ENCODE results near the gene MASP1.
"Not testable (repeated sequence)": the region's sequence is repeated elsewhere in the genome, so short reads cannot be mapped to it uniquely, and the experiment has no call there.

The MASP1 gene

DNA sequence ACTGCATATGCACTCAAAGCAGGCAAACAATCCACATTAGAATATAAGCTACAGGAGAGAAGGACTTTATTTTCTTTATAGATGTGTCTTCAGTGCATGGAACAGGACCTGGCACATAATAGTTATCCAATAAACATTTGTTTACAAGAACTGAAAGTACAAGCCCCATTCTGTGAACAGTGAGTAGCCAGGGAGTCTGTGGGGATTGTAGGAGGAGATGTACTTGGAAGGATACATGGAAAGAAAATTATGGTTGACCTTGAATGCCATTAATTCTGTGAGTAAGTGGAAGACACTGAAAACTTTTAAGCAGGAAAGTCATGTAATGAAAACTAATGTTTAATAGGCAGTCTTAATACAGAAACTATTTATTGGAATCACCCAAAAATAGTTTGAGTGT is 28.3 kb downstream of the MASP1 start:
- DNase-seq = no peak

DNA sequence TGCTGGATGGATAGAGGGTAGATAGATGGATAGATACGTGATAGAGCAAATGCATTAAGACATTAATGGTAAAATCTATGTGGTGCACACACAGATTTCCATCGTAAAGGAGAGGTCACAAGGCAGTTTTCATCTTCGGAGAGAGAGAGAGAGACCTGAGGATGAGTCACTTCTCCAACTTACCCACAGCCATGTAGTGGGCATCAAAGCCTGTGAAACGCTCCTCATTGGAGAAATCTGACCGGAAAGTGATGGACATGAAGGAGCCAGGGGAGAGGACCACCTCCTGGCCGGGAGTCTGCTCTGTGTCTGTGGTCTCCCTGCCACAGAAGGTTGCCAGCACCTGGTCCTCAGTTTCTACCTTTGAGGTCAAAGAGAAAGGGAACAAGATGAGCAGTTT is 29.2 kb downstream of the MASP1 start:
- no peak for DNase-seq

DNA sequence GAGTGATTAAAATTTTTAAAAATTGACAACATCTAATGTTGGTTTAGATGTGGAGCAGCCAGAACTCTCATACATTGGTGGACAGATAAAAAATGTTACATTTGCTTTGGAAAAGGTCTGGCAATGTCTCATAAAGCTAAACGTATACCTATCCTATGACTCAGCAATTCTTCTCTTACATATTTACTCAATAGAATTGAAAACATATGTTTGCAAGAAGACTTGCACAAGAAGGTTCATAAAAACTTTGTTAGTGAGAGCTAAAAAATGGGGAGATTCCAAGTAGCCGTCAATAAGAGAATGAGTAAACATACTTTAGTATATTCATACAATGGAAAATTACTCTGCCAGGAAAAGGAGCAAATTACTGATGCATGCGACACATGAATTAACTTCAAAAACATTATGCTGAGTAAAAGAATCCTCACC is 30.0 kb downstream of the MASP1 start:
- DNase-seq = no peak

DNA sequence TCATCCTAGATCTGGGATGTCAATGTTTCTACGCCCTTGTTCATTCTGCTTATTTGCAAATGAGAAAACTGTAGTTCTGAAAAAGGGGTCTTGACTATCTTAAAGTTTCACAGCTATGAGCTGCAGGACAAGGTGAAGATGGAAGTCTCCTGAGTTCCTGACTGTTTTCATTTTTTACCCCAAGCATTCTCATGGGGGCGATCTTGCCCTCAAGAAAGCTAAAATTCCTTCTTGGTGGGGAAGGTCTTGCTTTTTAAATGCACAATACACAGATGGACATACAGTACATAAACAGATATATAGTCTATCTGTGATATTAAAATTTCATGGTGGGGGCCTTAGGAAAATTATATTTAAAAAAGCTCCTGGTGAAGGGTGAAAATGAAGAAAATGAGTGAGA is 32.4 kb downstream of the MASP1 start:
- no peak for DNase-seq

DNA sequence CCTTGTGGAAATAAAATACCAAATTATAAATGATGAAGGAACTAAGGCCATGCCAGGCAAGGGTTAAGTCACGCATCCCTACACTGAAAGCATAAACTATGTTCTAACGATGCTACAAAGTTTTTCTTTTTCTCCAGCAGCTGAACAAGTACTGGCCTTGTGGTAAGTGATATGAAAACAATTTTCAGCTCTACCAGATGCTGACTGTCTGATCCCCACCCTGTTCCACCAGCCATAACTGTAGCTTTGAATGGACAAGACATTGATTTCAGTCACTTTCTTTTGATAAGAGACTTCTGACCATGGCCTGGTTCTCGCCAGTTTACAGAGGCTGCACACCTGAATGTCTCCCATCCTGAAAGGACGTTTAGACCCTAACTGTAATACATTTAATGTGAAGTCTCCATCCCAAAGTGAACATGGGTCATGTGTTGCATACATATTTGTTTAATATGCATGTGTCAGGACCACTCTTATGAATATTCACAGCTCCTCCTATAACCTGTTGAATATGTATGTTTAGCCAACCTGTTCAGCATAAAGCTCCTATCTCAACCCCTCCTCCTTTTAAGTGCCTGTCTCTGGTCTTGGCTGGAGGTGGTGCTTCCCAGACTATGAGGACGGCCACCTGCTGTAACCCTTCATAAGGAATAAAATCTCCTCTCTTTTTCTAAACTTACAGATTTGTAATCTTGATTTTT is 33.4 kb downstream of the MASP1 start:
- no peak for DNase-seq

DNA sequence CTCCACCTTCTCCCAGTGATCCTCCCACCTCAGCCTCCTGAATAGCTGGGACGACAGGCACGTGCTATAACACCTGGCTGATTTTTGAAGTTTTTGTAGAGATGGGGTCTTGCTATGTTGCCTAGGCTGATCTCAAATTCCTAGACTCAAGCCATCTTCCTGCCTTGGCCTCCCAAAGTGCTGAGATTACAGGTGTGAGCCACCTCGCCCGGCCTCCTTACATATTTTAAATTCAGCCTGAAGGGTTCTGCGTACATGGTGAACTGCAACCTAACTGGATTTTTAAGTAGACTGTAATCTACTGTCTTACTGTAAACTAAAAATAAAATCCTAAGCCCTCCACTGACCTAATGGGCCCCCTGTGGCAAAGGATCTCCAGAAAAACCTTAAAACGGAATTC is 34.1 kb downstream of the MASP1 start:
- DNase-seq = no peak

DNA sequence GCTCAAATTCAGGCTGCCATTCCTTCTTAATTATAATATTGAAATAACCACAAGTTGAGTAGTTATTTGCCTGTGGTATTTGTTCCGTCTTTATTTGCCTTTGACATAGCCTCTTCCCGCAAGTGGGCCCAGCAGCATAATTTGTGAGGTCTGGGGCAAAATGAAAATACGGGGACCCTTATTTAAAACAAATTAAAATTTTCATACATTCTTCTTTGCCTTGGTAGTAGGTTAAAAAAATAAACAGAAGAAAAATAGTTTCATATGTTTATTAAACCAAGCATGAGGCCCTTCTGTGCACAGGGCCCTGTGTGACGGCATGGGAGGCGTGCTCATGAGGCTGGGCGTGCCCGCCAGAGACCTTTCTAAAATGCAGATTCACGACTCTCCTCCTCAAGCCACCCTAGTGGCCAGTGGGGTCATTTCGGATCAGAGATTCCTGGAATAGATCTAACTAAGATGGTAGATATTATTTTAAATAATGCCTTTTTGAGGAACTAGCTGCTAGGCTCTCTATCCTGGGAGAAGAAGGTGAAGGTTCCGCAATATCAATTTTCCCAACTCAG is 35.4 kb downstream of the MASP1 start:
- no peak for DNase-seq

DNA sequence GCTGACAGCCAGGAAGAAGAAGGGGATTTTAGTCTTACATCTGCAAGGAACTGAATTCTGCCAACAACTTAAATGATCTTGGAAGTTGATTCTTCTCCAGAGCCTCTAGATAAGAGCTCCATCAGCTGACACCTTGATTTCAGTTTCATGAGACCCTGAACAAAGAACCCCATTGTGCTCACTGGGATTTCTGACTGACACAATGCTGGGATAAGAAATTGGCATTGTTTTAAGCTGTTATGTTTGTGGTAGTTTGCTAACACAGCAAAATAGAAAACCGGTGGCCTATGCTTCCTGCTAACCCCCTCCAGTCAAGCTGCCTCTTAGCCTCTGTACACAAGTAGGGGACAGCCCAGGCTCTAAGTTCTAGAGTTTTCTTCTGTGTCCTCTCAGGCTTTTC is 36.2 kb downstream of the MASP1 start:
- no peak for DNase-seq

DNA sequence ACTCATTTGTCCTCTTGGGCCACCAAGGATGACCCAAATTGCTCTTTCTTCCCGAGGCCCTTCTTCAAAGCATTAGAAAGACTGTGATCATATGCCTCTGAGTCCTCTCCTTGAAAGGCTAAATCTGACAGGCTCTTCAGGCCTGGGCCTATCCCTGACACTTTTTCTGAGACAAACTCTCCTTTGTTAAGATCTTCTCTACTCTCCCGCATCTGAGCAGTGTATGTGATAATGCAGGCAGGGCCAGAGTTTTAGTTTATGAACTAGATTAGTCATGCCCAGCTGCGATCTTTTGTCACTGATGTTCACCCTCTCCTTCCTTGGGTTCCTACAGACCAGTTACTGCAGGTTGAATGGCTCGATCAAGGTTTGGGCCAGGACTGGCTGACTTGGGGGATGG is 39.2 kb downstream of the MASP1 start:
- DNase-seq = no peak

DNA sequence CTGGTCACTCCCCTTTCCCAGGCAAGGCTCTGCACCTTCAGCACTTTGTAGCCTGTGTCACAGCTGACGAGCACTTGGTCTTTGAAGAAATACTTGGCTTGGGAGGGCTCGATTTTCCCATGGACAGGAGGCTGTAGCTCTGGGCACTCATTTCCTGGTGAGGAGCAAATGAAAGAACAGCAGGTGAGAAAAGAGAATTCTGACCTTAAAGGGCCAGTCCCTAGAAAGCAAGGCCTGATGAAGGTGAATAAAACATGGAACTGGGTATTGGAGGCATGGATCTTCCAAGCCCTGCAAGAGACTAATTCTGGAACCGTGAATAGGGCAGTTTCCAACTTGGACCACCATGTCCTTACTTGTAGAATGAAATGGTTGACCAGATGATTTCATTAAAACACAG is 39.9 kb downstream of the MASP1 start:
- no peak for DNase-seq

DNA sequence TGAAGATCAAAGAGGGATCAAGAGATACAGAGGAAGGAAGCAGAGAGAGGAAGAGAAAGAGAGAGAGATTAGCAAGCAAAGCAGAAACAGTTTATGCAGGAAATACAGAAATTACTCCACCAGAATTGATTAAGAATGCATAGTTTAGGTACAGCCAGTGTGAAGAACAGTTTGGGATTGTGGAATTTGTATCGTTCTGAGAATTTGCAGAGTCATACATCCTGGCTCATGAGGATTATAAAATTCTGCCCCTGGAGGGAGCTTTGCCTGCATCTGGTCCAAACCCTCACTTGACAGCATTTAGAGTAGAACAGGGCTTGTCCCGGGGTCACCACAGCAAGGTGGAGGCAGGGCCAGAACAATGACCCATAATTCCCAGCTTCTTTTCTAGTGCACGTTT is 44.1 kb downstream of the MASP1 start:
- no peak for DNase-seq

DNA sequence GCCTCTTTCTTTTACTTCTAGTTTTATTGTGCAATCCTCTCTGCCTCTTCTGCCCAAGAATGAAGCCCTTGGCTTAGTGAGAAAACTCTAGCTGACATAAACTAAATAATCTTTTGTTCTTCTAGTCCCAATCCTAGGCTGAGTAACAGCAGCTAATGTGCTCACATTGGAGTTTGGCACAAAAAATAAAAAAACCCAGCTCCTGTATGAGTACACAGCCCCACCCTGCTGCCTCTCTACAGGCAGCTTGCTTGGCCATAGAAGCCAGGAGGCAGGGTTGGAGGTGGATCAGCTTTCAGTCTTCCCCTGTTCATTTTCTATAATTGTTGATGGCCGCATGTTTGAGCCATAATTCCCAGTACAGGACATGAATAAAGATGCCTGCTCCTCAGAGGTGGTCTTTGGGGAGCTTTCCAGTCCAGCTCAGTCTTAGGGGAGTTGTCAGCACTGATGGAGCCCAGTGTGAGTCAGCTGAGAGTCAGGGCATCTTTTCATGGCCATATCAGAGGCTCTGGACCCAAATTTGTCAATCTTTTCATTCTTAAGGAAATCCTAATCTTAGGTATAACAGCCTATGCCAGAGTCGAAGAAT is 47.5 kb downstream of the MASP1 start:
- no peak for DNase-seq

DNA sequence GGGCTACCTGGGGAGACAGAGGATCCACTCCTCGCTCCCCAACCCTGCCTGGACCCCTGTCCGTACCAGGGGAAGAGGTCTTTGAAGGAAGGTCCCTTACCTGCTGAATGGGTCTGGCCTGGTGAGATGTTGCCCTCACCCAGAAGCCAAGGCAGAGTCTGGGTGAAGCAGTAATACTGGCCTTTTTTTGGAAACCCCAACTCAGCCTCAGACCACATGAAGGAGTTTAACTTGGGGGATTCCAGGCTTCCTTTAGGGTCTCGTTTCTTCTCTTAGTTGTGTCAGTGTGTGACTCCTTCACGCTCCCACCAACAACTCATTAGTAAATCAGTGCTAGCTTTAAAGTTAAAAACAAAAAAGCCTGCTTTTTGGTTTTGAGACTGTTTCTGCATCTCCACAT is 48.6 kb downstream of the MASP1 start:
- DNase-seq = no peak

DNA sequence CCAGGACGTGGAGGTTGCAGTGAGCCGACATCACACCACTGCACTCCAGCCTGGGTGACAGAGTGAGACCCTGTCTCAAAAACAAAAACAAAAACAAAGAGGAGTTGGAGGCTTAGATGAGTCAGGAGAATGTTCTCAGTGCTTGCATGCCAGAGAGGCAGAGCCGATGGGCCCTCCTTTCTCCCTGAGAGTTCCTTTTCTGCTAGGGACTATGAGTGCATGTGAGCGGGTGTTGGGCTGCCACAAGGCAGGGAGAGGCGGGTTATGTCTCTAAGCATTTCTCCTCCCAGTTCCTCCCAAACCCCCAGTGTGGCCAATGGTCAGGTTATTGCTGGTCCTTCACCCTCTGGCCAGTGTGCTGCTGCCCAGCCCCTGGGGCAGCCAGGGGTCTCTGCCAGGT is 49.1 kb downstream of the MASP1 start:
- DNase-seq = no peak

DNA sequence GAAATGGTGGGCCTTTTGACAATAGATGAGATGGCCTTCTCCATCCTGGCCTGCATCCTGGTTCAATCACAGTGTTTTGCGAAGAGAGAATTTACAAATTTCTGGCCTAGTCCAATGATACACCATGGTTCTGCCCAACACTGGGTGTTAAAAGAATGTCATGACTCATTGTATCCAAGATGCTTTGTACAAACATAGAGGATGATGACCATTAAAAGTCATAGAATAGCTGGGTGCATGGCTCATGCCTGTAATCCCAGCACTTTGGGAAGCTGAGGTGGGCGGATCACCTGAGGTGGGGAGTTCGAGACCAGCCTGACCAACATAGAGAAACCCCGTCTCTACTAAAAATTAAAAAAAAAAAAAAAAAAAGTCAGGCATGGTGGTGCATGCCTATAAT is 52.7 kb downstream of the MASP1 start:
- not testable (repeated sequence) for DNase-seq

DNA sequence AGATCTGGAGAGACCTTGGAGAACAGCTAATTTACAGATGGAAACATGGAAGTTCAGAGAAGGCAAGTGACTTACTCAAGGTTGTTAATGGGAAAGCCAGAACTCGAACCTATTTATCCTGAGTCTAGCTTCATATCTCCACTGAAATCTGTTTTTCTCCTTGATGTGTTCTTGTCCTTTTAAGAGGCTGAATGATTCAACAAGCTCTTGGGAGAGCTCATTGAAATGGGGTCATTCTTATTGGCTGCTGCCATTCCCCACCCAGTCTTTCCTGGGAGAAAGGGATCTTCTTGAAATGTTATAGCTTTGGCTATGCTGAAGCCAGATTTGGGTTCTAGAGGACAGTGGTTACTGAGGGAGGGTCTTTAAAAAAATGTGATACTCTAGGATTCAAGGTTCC is 53.3 kb downstream of the MASP1 start:
- DNase-seq = no peak

DNA sequence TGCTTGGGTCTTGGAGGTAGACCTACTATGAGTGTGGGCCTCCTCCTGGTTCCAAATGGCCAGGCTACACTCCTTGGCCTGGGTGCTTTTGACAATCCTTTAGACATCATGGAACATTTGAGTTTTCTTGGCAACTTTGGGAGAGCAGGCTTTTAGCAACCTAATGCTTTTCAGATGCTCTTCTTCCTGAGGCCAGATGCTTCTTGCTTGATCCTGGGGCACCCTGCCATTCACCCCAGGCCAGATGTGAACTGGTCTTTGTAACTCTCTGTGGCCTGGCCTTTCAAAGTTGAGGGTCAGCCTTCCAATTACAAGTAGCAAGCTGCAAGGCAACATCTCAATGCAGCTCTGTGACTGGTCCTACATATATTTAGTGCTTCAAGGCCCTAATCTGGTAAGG is 53.8 kb downstream of the MASP1 start:
- DNase-seq = no peak

DNA sequence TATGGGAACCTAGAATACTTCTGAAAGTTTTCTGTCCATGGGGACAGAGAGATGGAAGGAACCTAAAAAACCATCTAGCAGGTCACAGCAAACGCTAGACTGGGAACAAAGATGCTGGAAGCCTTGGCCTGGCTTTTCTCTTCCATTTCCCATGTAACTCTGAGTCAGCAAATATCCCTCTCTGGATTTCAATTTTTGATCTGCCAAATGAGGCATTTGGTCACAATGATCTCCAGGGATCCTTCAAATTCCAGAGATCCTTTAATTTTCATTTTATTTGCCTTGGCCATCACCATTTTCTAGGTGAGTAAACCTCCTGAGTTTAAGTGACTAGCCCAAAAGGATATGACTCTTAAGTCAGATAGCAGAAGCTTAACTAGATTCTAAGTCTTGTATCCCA is 54.6 kb downstream of the MASP1 start:
- DNase-seq = no peak

DNA sequence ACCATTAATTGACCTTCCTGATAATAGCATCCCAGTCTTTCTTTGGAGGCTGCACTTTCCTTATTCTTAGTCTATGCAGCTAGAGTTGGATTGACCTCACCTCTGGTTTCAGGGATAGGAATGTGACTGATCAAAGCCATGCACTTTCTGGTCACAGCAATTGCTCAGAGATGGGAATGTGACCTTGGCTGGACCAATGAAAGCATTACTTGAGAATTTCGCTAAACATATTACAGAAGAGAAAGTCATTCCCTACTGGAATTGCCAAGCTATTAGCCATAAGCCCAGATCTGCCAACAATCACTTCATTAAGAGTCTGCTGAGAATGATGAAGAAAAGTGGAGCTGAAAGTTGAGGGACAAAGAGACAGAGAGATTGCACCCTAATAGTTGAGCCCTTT is 61.5 kb downstream of the MASP1 start:
- no peak for DNase-seq

DNA sequence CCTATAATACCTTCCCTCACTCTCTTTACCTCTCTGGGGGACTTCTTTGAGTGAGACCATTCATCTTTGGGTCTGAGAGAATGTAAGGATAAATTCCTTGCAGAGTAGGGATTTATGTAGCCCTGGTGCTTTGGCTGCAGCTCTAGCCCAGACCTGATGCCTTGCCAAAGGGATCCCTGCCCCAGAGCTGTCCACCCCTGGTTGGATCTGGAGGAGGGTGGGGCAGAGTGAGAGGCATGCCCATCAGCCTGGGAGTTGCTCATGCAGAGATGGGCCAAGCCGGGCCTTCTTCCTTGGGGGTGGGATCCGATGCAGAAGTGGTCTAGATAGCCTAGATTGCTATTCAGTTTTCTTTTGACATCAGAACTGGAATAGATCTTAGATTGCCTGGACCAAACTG is 62.8 kb downstream of the MASP1 start:
- DNase-seq = no peak

DNA sequence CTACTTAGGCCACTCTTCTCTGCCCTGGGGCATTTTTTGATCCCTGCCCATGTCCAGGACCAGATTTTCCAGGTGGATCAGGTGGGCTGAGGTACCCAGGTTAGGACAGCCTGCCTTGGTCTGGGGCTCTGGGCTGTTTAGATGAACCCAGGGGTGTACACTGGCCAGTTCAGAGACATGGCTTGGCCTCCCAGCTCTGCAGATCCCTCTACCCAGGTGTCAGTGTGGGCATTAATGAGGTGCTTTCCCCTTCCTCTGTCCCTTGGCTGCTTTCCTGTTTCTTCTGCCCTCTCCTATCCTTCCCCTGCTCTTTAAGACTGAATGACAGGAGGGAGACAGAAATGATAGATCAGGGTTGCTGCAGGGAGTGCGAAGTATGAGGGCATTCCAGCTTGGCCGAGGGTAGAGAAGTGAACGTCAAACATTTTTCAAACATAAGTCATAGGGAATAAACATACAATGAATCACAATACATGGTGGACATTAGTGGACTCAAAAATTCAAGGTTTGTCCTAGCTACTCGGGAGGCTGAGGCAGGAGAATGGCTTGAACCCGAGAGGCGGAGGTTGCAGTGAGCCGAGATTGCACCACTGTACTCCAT is 63.8 kb downstream of the MASP1 start:
- DNase-seq = no peak

DNA sequence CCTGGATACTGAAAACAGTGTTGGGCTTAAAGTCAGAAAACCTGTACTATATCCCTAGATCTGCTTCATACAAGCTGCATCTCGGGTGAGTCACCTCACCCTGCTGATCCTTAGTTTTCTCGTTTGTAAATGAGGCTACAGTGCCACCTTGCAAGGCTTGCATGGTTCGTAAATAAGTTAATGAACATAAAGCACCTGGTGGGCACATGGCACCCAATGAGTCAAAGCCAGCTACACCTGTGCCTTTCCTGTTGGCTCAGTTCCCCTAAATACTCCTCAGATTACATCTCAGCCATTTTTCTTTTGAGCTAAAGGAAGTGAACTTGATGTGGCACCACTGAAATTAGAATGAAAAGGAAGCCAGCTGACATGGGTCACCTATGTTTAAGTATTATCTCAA is 67.7 kb downstream of the MASP1 start:
- DNase-seq = no peak

DNA sequence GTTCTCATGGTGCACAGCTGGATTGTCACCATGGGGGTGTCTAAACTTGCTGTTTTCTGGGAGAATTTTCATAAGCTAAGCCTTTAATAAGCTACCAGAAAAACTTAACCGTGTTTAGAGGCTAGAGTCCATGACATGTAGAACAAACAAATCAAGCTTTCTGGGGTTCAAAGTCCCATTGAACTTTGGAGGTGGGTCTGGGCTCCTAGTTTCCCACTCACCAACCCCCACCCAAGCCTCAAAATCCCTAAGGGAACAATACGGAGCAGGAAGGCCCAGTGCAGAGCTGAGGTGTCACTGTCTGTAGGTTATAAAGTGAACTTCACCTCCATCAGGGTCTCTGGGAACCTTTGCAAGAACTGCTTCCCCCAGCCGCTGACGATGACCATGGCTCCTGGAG is 68.7 kb downstream of the MASP1 start:
- DNase-seq = no peak

DNA sequence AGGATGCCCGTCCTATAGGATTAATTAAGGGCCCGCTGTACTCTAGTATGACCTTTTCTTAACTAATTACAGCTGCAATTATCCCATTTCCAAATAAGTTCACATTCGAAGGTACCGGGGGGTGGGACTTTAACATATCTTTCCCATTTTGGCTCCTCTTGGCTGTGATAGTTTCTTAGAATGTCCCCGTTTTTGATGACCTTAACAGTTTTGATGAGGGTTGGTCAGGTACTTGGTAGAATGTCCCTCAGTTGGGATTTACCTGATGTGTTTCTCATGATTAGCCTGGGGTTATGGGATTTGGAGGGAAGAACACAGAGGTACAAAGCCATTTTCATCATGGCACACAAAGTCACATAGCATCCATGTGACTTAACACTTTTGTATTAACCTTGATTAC is 76.1 kb downstream of the MASP1 start:
- no peak for DNase-seq

DNA sequence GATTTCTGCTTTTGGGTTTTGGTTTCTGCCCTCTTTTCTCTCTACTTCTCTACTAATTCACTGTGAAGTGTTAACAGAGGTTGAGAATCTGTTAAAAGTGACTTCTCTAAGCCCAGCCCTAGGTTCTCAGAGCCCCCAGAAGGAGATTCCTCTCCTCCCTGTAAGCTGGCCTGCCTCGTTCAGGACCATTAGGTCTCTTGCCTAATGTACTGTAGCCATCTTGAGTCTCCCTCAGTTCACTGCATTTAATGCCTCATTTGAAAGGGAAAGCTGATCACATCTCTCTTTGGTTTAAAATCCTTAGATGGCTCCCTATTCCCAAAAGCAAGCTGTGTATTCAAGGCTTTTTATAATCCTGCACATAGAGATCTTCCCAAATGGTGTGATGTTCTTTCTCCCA is 77.9 kb downstream of the MASP1 start:
- DNase-seq = no peak

Data from GF-D8 (cell line).